ENCODE results near the gene ULK3. TPM values are rescaled to one million over a fixed set of nuclear protein-coding genes. Genes with fewer than 3 reads are reported as not detected.

ULK3 gene
- total and polyA plus RNA-seq, 2 of the 4 experiments (the other 2 are of a cell fraction): 11.8 to 22.7 TPM

GRCh38 chr15:74840851-74841775 is 1.8 kb downstream of the ULK3 start:
- 98% methylated on average over 6 of the region's 9 CpGs; no CpG with 5 or more reads in 1 of the 2 experiments for WGBS, 2 experiments (ENCODE audit: extremely low coverage in 2 of 2, insufficient read length in 1 of 2)
- BruUV-seq (replicated peaks): no TSS peak
- no peak overlapping the region for H4K5ac ChIP-seq (ENCODE audit: low read depth, low read length)
- peaks cover 0 to 17% of the 10 kb centered on the region in 2 experiments; a peak in 1 of 4 replicates for H3K79me1 ChIP-seq (ENCODE audit: low read depth in 1 of 2, low read length in 2 of 2)
- H3K9me3 ChIP-seq (ENCODE audit: control insufficient read depth, insufficient read depth, low read length): no peaks in the 10 kb centered on the region
- dilution Hi-C loops (cut with HindIII; ENCODE audit: low sequenced_read_pairs, unreplicated experiment) (no loop called here), in situ Hi-C loops (cut with MboI; ENCODE audit: low sequenced_read_pairs) (no loop called here), intact Hi-C loops (cut with micrococcal nuclease) (loop anchor here (5.0 kb wide), 2 partner anchors 51 to 66 kb away; partner anchors contain the start of genes FAM219B and MPI)
- H2BK120ac ChIP-seq (ENCODE audit: low read depth, low read length): no peak overlapping the region
- H3K9me1 ChIP-seq (ENCODE audit: insufficient read depth, low read length): 0 out of 2 replicates have a peak, but pooled peaks cover 3% of the 10 kb centered on the region
- no peak overlapping the region for H2BK5ac ChIP-seq (ENCODE audit: low read depth, low read length, poor library complexity, severe bottlenecking)
- POLR2A ChIA-PET (ENCODE audit: unreplicated experiment): interaction anchor here (0.5 kb wide), 1 partner anchor 45 kb away, joined by 8 read pairs; no protein-coding TSS in a partner anchor
- H2AK9ac ChIP-seq (replicated peaks; ENCODE audit: low read depth, low read length, poor library complexity): no peak overlapping the region
- H2BK20ac ChIP-seq (ENCODE audit: low read depth, low read length): no peak overlapping the region
- CTCF ChIA-PET: no interaction called here
- H3K23ac ChIP-seq (ENCODE audit: low read depth, low read length): no peak overlapping the region
- no peak overlapping the region for H3K18ac ChIP-seq (ENCODE audit: low read depth, low read length)
- H3K9ac ChIP-seq (ENCODE audit: low read depth, low read length): no peak overlapping the region
- no peak overlapping the region for H3K4me2 ChIP-seq (ENCODE audit: low read depth, low read length)
- H2BK15ac ChIP-seq (ENCODE audit: low read depth, low read length): no peak overlapping the region
- no peak overlapping the region for H3K4ac ChIP-seq (ENCODE audit: low read depth, low read length)
- DNase-seq (no peak), ATAC-seq (ENCODE audit: low read depth) (no peak)
- H3K27ac ChIP-seq (ENCODE audit: insufficient read depth, low read length): no peak overlapping the region
- H3K14ac ChIP-seq (replicated peaks; ENCODE audit: low read depth, low read length): no peak overlapping the region
- TF ChIP-seq POLR2A (IDR thresholded peaks at IDR 0.05; ENCODE audit: low read depth, low read length): no peak
- H2AK5ac ChIP-seq (ENCODE audit: low read depth, low read length): no peak overlapping the region
- H3K4me1 ChIP-seq (ENCODE audit: control insufficient read depth, insufficient read depth, low read length): peaks cover 4% of the 10 kb centered on the region; the same call in 1 of the 2 replicates
- H2AFZ ChIP-seq (replicated peaks; ENCODE audit: low read length, poor library complexity): no peak overlapping the region
- no peaks in the 10 kb centered on the region for H4K20me1 ChIP-seq (ENCODE audit: insufficient read depth, low read length)
- H3K27me3 ChIP-seq (ENCODE audit: control insufficient read depth, insufficient read depth, low read length): no peaks in the 10 kb centered on the region
- H4K91ac ChIP-seq (ENCODE audit: insufficient read depth, low read depth, low read length): no peak overlapping the region
- H3K36me3 ChIP-seq (ENCODE audit: control insufficient read depth, insufficient read depth, low read length): peaks cover 14% of the 10 kb centered on the region
- no peak overlapping the region for H4K8ac ChIP-seq (ENCODE audit: low read depth in 2 of 2, low read length in 2 of 2)
- H3K4me3 ChIP-seq (ENCODE audit: insufficient read depth, low read depth, low read length): no peak overlapping the region
- no peak overlapping the region for H3K56ac ChIP-seq (ENCODE audit: extremely low read depth, insufficient read depth, low read length)

All from IMR-90 (cell line).